Measurements from ENCODE around the gene PLEKHJ1.
"Not testable (repeated sequence)": the region's sequence is repeated elsewhere in the genome, so short reads cannot be mapped to it uniquely, and the experiment has no call there.

PLEKHJ1 gene

DNA sequence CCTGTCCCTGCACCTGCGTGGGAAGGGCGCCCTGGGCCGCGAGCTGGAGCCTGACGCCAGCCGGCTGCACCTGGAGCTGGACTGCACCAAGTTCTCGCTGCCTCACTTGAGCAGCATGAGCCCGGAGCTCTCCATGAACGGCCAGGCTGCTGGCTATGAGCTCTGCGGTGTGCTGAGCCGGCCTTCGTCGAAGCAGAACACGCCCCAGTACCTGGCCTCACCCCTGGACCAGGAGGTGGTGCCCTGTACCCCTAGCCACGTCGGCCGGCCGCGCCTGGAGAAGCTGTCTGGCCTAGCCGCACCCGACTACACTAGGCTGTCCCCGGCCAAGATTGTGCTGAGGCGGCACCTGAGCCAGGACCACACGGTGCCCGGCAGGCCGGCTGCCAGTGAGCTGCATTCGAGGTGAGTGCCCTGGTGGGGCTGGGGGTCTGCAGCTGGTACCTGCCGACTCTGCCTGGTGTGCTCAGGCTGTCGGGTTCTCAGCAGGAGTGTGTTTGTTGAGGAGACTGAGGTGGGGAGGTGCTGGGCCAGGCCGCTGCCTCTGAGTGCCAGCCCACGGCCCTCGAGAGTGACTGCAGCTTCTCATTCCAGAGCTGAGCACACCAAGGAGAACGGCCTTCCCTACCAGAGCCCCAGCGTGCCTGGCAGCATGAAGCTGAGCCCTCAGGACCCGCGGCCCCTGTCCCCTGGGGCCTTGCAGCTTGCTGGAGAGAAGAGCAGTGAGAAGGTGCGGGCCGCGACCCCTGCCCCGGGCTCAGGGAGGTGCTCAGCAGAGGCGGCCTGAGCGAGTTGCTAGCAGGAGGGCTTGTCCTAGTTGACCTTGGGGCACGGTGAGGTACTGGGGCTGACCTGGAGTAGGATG lies 19.5 kb downstream of the PLEKHJ1 start:
- DNase-seq: no peak

DNA sequence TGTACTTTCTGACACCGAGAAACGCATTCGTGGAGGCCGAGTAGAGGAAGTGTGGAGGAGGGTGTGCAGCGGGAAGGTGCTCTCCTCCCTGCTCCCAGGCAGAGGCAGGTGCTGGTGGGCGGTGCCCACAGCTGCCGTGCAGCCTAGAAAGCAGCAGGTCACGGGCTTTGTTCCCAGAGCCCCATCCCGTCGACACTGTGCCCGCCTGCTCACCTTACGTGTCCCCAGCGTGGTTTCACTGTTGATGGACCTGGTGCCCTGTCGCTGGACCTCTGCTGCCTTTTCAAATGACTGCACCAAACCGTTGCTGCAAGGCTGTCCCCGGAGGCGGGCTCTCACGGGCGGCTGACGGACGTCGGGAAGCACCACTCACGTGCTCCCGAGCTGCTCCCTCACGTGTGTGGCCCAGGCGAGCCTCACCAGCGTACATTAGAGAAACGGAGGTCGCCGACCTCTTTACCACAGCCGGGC lies 20.8 kb downstream of the PLEKHJ1 start:
- DNase-seq: no peak

DNA sequence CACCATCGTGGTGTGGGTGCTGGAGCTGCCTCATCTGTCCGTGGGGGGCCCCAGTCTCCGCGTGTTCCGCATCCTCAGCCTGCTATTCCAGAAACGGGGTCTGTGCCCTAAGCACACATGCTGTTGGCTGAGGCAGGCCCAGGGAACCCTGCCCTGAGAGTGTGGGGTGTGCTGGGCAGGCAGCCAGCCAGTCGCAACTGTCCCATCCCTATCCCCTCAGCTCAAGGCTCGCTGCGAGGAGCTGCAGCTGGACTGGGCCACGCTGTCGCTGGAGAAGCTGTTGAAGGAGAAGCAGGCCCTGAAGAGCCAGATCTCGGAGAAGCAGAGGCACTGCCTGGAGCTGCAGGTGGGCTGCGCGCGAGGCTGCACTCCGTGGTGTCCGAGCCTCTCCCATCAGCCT lies 21.9 kb downstream of the PLEKHJ1 start:
- no peak for DNase-seq

DNA sequence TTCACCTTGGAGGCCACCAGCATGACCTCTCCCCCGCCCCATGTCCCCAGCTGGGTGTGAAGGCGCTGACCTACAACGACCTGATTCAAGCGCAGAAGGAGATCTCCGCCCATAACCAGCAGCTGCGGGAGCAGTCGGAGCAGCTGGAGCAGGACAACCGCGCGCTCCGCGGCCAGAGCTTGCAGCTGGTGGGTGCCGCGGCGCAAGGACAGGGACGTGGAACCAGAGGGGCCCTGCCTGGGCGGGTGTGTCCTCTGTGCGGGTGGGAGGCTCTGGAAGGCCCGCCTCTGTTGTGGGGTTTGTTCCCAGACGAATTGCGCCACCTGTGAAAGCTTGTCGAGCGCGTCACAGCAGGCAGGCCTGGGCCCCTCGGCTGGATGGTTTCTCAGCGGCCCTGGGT lies 22.3 kb downstream of the PLEKHJ1 start:
- no peak for DNase-seq

DNA sequence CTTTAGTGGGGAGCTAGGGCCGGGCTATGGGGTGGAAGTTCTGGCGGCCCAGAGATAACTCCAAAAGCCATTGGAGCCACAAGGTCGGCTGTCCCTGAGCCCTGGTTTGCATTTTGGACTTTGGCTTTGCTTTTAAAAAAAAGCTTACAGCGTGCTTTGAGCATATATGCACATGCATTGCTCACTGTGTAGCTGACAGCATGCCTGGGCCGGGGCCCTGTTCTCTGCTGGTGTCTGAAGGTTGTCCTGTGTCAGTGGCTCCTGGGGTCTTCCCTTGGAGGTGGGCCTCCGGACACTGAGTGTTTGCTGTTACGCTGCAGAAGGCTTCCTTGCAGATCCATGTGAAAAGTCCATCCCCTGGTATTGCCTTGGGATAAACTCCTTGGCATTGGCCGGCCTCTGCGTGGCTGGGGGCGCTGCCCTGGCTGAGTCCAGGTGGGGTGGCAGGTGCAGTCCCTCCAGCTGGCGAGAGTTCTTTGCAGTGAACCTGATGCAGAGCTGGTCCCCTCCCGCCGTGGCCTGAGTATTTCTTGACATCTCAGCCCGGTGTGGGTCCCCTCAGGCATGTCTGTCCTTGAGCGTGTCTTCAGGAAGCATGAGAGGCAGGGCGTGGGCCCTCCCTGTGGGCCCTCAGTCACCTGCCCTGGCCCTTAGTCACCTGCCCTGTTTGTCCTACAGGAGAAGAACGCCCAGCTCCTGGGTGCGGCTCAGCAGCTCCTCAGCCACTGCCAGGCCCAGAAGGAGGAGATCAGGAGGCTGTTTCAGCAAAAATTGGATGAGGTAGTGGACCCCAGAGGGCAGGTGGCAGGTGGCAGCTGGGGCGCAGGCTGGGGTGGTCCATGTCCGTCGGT lies 23.0 kb downstream of the PLEKHJ1 start:
- no peak for DNase-seq

DNA sequence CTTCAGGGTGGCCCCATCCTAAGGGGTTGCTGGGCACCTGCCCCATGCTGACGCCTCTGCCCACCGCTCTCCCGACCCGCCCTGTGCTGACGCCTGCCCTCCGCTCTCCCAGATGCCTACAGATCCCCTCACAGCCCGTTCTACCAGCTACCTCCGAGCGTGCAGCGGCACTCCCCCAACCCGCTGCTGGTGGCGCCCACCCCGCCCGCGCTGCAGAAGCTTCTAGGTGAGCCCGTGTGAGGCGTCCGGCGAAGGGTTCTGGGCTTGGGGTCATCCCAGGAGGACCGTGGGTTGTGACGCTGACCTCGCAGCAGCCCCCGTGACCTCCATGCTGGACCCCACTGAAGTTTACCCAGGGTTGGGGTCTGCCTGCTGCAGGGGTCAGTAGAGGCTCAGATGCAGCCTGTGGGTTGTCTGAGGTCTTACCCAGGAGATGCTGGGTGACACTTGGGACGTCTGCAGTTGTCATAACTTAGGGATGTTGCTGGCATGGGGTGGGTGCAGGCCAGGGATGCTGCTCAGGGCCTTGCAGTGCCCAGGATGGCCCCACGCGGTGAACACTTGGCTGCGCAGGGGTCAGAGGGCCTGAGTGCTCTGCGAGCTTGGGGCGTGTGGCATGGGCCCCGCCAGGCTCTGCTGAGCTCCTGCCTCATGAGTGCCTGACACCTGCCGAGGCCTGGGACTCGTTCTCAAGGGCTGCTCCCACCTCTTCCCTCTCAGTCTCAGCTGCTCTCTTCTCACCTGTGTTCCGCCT lies 25.0 kb downstream of the PLEKHJ1 start:
- DNase-seq: no peak

DNA sequence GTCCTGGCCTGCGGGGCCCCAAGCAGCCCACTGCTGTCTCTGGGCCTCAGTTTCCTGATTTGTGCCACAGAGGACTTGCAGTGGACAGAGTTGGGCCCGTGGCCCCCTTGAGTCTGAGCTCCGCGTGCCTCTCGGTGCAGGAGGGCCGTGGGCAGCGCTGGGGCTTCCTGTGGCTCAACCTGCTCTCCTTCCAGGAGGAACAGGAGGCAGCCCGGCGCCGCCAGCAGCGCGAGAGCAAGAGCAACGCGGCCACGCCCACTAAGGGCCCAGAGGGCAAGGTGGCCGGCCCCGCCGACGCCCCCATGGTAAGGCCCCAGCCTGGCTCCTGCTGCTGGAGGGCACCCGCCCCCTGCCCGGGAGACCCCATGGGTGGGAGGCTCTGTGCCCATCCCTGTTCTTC lies 25.9 kb downstream of the PLEKHJ1 start:
- DNase-seq: no peak

DNA sequence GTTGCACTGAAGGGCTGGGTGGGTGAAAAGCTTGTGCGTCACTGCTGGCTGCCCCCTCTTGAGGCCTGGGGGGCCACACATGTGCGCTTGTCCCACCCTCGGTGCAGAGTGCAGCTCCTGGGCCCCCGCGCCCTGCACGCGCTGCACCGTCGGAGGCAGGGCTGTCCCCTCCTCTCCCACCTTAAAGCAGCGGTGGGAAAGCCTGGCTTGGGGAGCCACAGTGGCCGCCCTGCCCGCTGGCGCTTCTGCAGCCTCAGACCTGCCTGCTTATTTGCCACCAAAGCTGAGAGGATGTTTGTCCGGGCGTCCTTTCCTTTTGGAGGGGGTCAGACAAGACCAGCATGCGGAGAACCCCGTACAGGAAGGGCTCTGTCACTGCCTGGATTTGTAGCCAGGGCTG lies 26.7 kb downstream of the PLEKHJ1 start:
- no peak for DNase-seq

DNA sequence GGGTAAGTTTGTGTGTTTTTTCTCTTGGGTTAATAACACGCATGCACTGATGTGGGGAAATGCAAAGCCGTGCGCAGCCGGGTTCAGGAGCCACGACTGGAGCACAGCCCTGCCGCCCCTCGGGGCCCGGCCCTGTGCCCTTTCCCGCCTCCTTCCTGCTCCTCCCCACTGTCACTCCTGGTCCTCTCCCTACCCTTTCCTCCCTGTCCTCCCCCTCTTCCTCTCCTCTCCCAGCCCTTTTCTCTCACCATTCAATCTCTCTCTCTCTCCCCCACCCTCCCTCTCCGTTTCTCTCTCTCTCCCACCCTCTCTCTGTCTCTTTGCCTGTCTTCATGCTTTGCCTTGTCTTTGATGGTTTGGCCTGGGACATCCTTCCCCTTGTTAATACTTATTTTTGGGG lies 27.2 kb downstream of the PLEKHJ1 start:
- DNase-seq: no peak

DNA sequence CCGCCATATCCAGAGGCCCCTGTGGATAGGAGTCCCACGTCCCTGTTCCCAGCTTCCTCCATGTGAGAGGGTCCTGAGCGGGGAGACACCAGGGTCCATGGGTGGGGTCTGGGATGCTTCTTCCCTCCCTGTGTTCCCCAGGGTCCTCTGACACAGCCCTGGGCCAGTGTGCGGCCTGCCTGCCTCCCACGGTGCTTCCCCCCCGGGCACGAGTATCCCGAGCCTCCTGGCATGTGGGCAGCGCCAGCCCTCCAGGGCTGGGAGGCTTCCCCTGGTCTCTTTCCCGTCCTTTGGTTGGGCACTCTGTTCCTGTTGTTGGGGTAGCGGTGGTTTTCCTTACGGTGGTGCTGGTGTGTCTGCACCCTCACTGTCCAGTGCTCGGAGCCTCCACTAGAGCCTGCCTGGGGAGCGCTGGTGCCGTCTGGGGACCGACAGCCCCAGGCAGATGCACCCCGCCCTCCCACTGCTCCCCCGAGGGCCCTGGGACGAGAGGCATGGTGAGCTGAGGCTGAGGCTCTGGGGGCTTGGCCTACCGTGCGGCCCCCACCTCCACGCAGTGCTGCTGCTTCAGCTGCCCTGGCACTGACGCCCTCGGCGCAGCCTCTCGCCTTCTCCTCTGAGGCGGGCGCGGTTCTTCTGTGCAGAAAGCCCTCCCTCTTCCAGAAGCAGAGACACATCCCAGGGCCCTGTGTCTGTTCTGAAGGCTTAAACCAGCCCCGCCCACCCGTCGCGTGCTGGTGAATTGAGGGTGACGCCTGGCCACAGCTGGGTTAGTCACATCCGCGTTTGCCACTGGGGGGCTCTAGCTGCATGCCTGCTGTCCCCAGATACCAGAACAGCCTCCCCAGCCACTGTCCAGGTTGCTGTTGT lies 27.9 kb downstream of the PLEKHJ1 start:
- no peak for DNase-seq

DNA sequence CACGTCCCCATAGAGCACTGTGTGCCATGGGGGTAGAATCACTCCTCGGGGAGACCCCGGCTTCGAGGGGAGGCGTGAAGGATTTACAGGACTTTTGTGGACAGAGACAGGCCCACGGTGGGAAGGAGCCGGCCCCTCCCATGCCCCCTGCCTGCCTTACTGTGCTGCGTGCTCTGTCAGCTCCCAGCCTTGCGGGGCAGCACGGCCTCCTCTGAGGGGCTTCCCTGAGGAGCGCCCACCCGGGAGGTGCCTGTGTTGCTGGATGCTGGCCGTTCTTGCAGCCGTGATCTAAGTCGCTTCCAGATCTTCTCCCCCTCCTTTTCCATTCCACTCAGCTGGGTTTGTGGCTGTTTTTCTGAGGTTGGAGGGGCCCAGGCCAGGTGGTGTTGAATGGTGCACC lies 29.1 kb downstream of the PLEKHJ1 start:
- no peak for DNase-seq

DNA sequence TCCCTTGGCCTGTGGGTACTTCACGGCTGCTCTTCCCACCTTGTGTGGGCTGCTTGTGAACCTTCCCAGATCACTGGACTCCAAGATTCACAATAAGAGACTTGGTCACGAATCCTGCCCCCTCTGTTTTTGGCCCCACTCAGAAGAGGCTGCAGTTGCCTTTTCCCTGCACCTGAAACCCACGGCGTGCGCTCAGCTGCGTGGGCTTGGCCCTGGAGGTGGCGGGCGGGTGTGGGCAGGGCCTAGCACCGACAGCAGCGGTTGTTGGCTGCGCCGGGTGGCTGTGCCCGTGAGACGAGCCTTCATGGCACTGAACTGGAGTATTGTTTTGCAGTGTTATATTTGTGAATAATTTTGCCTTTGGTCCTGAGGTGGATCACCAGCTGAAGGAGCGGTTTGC lies 33.8 kb downstream of the PLEKHJ1 start:
- DNase-seq: no peak

DNA sequence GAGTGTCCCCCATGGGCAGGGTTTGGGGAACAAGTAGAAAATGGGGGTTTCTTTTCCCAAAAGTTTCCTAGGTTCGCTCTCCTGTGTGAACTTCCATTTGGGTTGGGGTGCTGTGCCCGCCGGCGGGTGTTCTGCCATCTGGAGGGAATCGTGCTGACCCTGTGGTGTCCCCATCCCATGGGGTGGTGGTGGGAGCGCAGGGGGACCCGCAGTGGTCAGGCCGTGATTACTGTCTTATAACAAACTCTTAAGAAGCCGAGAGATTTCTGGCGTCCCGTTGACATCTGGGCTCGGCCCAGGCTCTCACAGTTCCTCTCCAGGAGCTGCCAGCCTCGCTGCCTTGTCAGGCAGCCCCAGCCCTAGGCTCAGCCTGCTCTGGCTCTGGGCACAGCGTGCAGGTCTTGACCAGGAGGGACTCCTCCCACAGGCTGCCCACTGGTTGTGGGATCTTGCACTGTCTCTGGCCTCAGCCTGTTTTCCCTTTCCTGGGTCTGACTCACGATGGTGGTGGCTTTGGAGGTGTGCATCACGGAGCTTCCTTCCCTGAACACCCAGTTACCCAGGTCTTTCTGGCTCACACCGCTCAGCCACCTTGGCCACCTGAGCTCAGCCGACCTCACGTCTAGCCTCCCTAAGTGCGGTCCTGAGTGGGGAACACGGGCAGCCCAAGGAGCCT lies 34.5 kb downstream of the PLEKHJ1 start:
- DNase-seq: no peak

DNA sequence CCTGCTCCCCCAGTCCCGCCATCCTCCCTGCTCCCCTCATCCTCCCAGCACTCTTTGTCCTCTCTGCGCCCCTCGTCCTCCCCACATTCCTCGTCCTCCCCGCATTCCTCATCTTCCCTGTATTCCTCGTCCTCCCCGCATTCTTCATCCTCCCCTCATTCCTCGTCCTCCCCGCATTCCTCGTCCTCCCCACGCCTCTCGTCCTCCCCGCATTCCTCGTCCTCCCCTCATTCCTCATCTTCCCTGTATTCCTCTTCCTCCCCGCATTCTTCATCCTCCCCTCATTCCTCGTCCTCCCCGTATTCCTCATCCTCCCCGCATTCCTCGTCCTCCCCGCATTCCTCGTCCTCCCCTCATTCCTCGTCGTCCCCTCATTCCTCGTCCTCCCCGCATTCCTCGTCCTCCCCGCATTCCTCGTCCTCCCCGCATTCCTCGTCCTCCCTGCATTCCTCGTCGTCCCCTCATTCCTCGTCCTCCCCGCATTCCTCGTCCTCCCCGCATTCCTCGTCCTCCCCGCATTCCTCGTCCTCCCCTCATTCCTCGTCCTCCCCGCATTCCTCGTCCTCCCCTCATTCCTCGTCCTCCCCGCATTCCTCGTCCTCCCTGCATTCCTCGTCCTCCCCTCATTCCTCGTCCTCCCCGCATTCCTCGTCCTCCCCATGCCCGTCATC lies 35.4 kb downstream of the PLEKHJ1 start:
- DNase-seq: not testable (repeated sequence)

DNA sequence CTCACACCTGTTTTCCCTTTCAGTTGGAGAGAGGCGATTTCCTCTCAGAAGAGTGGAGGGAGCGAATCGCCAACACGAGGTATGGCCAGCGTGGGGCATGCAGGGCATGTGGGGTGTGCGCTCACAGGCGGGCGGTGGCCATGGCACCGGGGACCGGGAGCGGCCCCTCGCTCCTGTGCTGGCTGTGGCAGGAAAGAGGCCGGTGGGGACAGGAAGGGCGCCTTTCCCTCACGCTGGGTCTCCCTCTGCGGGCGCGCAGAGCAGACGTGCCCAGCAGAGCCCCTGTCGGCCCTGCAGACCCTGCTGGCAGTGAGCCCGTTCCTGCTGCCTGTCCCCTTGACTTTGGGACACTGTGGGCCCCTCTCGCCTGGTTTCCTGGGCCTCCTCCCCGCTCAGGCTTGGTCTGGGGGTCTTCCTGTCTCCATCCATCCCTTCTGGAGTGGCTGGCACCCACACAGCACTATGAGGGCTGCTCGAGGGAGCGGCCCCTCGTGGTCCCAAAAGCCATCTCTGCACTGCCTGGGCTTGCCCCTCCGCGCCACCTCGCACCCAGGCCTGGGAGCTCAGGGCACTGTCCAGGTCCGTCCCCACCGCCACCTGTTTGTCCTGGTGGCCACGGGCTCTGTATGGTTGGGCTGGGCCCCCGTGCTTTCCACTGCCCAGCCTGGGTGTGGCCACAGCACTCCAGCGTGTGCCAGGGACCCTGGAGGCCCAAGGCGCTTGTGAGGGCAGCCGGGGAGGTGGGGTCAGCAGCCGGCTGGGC lies 36.1 kb downstream of the PLEKHJ1 start:
- no peak for DNase-seq

DNA sequence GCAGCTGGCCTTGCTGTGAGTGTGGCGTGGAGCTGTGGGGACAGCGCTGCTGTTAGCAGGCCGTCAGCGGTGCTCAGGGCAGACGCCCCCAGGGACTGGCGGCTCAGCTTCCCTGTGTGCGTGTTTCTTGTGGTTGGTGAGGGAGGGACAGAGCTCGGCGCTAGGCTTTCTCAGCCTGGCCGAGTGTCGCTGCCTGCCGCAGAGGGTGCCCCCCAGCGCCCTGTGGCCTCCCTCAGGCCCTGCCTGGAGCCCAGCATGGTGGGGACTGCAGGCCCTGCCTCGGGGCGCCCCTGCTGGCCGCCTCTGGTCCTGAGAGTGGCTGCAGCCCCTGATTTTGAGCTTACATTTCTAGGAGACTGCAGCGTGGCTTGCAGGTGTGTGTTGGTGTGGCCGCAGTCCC lies 36.9 kb downstream of the PLEKHJ1 start:
- no peak for DNase-seq

DNA sequence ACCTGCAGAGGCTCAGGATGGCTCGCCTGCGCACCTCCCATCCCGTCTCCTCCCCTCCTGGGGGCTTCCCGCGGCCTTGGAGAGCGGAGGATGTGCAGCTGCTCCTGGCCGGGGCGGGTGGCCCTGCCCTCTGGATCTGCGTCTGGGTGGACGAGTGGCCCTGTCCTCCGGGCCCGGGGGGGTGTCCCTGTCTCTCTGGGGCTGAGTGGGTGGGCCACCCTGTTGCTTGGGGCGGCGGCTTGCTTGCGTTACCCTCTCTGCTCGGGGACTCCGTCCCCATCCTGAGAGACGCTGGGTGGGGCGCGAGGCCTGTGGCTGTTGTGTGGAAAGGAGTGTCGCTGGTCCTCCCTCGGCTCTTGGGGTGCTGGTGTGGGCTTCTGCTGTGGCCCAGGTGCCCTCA lies 37.8 kb downstream of the PLEKHJ1 start:
- DNase-seq: no peak

DNA sequence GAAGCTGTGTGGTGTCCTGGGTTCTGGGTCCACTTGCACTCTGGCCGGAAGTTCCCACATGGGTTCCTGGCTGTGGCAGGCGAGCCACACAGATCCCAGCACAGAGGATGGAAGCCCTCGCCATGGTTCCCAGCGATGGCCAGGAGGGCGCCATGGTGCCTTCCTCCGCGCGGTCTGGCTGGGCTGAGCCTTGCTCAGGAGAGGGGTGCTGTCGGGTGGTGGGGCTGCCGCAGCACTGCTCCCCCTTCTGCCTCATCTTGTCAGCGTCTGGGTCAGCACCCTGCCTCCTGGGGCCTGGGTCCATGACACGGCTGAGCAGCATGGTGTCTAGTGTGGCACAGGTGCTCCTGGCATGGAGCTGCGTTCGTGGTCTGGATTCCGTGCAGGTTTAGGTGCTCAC lies 38.9 kb downstream of the PLEKHJ1 start:
- DNase-seq: no peak

DNA sequence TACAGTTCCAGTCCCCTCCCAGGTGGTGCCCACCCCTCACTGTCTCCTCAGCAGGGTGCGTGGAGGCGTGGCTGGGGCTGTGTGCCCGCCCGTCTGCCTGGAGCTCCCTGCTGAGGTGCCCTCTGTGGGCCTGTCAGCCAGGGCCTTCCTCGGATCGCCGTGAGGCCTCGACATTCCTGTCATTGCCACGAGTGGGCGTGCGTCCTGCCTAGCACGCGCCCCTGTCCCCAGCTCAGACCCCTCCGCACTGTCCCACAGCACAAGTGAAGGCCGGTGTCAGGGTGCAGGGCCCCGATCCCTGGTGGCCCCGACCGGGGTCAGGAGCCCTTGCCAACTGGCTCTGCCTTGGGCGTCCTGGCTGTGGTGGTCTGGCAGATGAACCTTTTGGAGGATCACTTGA lies 40.2 kb downstream of the PLEKHJ1 start:
- no peak for DNase-seq

DNA sequence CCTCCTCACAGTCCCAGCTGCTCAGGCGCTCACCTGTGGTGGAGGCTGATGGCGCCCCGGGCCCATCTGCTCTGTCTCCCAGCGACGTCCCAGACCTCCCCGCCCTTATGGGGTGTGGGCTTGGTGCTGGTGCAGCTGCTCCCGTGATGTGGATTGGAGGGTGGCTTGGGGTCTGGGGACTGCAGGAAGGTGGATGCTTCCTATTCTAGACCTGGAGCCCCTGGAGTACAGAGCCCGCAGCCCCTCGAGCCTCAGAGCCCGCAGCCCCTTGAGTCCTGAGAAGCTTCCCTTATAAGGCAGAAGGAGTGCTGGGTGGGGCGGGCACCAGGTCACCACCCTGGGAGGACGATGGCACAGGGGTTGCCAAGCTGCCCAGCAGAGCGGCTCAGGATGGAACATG lies 40.8 kb downstream of the PLEKHJ1 start:
- DNase-seq: no peak

Data from GOT3 (cell line).